T-helper 2 cell (primary cell): ENCODE data around the gene DPP8.

Source experiments
- DNase-seq, 5 experiments: peaks; one replicate each; pipeline versions ENCODE4 v3.0.0 to v3.0.0-alpha.2; 2012 to 2022

The DPP8 gene

DNA sequence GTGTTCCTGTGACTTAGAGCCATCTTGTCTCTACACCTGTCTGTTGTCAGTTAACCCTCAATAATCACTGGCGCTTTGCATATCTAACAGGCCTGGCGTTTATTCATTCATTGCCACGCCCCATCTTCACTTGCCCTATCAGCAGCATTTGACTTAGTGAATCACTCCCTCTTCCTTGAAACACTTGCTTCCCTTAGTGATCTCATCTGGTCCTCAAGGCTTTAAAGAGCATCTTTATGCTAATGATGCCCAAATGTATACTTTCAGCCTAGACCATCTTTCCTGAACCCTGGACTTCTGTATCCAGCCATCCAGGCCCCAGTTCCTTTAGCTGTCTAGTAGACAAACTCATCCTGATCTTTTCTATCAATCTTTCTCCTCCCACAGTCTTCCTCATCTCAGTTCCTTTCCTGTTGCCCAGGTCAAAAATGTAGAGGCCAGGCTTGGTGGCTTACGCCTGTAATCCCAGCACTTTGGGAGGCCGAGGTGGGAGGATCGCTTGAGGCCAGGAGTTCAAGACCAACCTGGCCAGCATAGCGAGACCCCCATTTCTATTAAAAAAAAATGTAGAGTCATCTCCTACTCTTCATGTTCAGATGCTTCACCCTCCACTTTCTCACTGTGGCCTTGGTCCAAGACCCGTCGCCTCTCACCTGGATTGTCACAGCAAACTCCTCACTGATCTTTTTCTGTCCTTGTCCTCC lies 93.4 kb downstream of the DPP8 start:
- no peak for DNase-seq

- DNase-seq = no peak
Observed at GRCh38 chr15:65423150-65423975, 94.1 kb downstream of the DPP8 start.

DNA sequence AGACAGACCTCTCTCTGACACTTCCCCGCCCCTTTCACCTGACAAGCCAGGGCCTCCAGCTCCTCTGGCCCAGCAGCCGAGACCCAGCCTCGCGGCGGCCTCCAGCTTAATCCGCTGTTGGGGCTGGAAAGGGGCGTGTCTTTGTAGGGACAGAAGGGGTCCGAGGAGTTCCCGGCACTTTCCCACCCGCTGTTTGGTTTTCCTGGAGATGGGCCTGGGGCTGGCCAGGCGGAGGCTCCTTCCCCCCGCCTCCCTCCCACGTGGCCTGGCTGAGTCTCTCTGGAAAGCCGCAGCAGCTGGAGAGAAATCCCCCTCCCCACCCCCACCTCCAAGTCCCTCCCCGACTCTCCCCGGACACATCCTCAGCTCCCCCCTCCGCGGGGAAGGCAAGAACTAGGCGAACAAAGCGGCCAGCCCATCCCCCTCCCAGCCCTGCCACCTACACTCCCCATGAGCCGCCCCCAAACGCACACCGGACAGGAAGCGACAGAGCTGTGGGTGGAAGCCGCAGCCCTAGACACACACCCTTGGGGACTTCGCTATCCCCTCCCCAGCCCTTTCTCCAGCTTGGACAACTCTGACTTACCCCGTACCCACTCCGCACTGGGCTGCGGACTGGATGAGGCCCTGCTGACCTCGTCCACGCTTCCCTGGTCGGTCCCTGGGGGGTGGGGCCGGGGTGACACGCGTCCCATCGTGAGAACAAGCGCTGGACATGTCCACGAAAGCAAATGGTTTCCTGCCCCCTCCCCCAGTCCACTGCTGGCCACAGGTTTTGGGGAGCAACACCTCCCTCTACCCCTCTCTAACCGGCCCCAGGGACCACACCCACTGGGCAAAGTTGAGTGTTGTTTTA lies 95.9 kb downstream of the DPP8 start:
- DNase-seq = peak in 1 of 5 experiments; percentile 16

- no peak for DNase-seq
Observed at GRCh38 chr15:65420975-65421359, 96.5 kb downstream of the DPP8 start.

GRCh38 chr15:65418596-65418995 lies 98.9 kb downstream of the DPP8 start:
- DNase-seq = no peak

- DNase-seq = no peak
Observed at GRCh38 chr15:65416845-65417416, 100.6 kb downstream of the DPP8 start.

GRCh38 chr15:65414841-65415621 lies 102.5 kb downstream of the DPP8 start:
- no peak for DNase-seq

DNA sequence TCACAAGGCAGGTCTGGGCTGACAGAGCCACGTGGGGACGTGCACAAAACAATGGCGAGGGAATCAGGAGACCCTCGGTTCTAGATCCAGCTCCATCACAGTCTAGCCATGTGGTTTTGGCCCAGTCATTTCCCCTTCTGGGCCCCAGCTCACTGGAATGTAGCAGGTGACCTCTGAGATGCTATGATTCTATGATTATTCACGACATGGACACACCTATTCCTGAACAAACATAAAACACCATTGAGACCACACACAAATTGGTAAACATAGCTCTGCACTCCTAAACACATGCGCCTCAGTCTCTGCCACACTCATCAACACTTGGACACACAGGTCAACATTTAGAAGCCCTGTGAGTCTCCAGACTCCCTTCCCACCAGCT lies 103.7 kb downstream of the DPP8 start:
- no peak for DNase-seq

GRCh38 chr15:65413051-65413759 lies 104.3 kb downstream of the DPP8 start:
- DNase-seq = no peak

DNA sequence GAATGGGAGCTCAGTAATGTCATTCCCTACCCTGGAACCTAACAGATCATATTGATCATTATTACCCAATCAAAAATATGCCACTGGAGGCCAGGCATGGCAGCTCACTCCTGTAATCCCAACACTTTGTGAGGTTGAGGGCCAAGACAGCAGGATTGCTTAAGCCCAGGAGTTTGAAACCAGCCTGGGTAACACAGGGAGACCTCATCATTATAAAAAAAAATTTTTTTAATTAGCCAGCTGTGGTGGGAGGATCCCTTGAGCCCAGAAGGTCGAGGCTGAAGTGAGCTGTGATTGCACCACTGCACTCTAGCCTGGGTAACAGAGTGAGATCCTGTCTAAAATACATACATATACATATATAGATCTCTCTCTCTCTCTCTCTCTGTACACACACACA lies 104.9 kb downstream of the DPP8 start:
- DNase-seq = no peak

- no peak for DNase-seq
Observed at GRCh38 chr15:65411465-65412071, 105.9 kb downstream of the DPP8 start.

DNA sequence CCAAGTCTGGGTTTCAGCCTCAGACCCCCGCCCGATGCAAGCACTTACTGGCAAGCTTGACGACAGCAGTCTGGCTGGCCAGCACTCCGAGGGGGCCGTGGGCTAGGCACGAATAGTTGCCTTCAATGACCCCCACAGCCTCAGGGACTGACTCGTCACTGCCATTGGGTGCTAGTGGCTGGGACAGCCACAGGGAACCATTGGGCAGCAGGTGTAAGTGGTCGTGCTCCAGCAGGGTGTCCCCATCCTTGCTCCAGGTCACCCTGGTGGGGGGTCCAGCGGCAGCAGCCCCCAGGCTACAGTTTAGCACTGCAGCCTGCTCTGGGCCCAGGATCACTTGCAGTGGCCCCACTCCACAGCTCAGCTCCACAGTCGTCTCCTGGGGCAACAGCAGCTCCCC lies 106.5 kb downstream of the DPP8 start:
- DNase-seq = no peak

GRCh38 chr15:65410036-65410435 lies 107.5 kb downstream of the DPP8 start:
- DNase-seq = no peak

GRCh38 chr15:65409036-65409631 lies 108.4 kb downstream of the DPP8 start:
- DNase-seq = no peak

- no peak for DNase-seq
Observed at GRCh38 chr15:65408324-65409035, 109.0 kb downstream of the DPP8 start.

GRCh38 chr15:65406424-65407000 lies 111.0 kb downstream of the DPP8 start:
- DNase-seq = no peak

DNA sequence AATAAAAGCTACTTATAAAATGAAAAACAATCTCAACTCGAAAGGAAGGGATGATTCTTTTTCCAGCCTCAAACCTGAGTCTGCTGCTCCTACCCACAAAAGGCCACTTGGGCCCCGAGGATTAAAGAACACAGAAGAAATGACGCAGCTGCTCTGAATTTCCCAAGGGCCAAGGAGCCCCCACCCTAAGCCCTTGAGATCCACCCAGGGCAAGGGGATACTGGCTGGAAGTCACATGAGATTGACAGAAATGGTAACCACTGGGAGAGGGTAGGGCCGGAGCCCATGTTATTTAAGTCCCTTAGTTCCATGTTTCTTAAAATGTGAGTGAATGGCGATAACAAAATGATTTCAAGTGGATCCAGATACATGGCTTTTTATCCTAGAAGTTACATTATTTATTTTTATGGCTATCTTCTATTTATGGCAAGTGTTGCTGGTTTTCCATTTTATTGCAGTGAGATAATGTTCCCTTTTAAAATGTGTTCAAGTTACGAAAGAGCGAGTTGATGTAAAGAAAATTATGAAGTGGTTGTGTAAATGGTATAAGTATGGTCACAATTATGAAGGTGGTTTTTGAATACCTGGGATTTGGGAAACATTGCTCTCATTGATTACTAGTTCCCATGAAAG lies 111.6 kb downstream of the DPP8 start:
- no peak for DNase-seq

DNA sequence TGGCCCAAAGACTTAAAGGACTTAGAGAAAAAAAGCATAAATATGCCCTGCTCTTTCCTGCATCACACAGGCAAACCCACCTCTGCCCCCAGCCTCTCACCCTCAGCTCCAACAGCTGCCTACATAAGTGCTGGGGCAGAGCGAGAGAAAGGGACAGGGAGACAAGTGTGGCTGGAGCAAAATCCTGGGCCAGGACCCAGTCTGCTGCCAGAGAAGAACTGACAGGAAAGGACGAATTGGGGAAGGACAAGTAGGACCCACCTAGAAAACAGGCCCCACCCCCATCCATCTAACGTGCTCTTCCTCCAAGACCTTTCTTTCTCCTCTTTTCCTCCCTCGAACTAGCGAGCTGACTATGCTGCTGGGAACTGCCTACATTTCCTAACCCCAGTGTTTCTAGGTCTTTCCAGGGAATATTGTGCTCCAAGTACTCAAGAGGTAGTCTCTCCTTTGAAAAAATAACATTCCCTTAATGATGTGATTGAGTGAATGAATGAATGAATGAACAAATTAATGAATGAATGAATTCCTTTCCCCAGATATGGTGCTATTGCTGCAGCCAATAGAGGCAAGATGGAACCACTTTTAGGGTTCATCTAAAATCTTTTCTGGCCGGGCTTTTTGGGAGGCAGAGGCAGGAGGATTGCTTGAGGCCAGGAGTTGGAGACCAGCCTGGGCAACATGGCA lies 113.2 kb downstream of the DPP8 start:
- no peak for DNase-seq
